Measurements from ENCODE around the gene PABPN1L. TPM values are rescaled to one million over a fixed set of nuclear protein-coding genes. Genes with fewer than 3 reads are reported as not detected.

PABPN1L gene
- total and polyA plus RNA-seq, 10 of the 15 experiments (the other 5 are each of a cell fraction or from before 2014, with no cell fraction given): not detected

GRCh38 chr16:88875703-88876234, 9.3 kb upstream of the PABPN1L start (continued):
- TF ChIP-seq SIX5 (IDR thresholded peaks at IDR 0.05; ENCODE audit: low read depth, low read length, severe bottlenecking) (no peak), TAF1 (IDR thresholded peaks at IDR 0.05; ENCODE audit: borderline replicate concordance, low read depth, low read length) (no peak), ZBTB4 (CRISPR knock-in tag; IDR thresholded peaks at IDR 0.05) (no peak), JUNB (IDR thresholded peaks at IDR 0.05) (no peak), SP1 (IDR thresholded peaks at IDR 0.05; ENCODE audit: low read depth, low read length) (no peak), CHD1 (IDR thresholded peaks at IDR 0.05; ENCODE audit: low read depth, low read length) (no peak), SIN3A (IDR thresholded peaks at IDR 0.05; ENCODE audit: low read depth, low read length) (no peak), MTA3 (IDR thresholded peaks at IDR 0.05; ENCODE audit: borderline replicate concordance, low read length) (no peak)
- TF ChIP-seq, protein P1, sequence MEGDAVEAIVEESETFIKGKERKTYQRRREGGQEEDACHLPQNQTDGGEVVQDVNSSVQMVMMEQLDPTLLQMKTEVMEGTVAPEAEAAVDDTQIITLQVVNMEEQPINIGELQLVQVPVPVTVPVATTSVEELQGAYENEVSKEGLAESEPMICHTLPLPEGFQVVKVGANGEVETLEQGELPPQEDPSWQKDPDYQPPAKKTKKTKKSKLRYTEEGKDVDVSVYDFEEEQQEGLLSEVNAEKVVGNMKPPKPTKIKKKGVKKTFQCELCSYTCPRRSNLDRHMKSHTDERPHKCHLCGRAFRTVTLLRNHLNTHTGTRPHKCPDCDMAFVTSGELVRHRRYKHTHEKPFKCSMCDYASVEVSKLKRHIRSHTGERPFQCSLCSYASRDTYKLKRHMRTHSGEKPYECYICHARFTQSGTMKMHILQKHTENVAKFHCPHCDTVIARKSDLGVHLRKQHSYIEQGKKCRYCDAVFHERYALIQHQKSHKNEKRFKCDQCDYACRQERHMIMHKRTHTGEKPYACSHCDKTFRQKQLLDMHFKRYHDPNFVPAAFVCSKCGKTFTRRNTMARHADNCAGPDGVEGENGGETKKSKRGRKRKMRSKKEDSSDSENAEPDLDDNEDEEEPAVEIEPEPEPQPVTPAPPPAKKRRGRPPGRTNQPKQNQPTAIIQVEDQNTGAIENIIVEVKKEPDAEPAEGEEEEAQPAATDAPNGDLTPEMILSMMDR (IDR thresholded peaks at IDR 0.05 in 2 of 3, conservative IDR thresholded peaks at IDR 0.05 in 1 of 3; ENCODE audit: control insufficient read depth in 2 of 3, extremely low read depth in 1 of 3, insufficient read depth in 1 of 3, low read depth in 3 of 3, low read length in 3 of 3): no peak
